HG02610 (cell line): Measurements from ENCODE around the gene HDAC4.

ENCODE experiments used
- ATAC-seq: cut with Tn5 transposase; IDR thresholded peaks from one replicate; pipeline ENCODE4 v1.9.1; 2021; ENCODE audit warnings: mild to moderate bottlenecking, moderate library complexity; ENCODE audit not compliant: unreplicated experiment

The HDAC4 gene

GRCh38 chr2:239429473-239430350, 28.9 kb upstream of the HDAC4 start:
- no peak for ATAC-seq

DNA sequence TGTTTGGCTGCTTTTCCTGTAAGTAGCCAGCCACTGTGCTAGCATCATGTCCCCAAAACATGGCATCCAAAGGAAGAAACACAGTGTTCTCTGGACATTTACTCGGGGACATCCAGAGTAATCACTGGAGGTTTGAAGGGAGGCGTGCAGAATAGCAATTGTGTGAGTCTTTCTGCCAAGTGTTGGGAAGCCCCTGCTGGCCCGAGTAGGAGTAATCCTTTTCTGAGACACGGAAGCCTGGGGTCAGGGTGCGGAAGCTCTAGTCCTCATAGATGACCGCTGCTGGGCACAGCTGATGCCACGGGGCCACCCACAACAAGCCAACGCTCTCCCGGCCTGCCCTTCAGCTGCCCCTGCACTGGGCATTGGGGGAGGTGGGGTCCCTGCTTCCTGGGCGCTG, 24.8 kb upstream of the HDAC4 start:
- no peak for ATAC-seq

DNA sequence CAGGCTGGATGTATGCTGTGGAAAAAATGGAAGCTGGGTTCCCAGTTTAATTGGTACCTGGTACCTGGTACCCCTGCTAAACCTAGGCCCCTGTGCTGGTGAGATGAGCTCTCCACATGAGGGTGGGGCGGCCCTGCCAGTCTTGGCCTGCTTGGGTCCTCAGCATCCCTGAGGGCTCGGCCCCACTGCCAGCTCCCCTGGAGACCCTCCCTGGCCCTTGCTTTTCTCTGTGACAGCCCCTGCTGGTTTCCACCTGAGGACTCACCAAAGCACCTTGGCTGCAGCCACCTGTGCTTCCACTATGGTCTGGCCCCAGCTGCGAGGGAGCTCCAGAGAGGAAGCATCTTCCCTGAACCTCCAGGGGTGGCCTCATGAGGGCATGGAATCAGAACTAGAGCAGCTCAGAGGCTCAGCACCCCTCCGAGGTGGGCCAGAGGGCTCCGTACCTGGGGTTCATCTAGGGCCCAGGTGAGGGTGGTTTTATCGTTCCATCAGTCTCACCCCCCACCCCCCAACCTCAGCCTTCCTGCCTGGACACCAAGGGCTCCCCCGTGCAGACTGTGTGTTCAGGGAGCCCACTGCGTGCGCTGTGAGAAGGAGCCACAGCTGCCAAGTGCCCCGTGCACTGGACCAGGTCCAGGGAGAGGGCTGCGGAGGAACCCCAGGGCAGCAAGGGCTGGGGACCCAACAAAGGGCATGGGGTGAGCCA, 23.7 kb upstream of the HDAC4 start:
- ATAC-seq: no peak

DNA sequence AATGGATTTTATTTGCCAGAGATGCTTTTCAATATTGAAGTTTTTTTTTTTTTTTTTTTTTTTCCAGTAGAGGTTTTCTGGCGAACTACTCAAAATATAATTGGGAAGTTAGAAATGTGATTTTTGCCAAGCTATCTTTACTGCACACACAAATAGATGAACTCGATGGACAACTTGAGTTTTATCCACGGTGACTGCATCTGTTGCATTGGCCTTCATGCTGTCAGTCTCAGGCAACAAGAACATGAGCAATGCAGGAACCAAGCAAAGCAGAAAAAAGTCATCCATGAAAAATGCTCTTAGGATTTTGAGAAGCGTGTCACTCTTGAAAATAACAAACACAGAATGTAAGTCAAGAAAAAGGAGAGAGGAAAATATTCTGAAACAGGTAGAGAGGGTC, 22.7 kb upstream of the HDAC4 start:
- ATAC-seq: no peak

DNA sequence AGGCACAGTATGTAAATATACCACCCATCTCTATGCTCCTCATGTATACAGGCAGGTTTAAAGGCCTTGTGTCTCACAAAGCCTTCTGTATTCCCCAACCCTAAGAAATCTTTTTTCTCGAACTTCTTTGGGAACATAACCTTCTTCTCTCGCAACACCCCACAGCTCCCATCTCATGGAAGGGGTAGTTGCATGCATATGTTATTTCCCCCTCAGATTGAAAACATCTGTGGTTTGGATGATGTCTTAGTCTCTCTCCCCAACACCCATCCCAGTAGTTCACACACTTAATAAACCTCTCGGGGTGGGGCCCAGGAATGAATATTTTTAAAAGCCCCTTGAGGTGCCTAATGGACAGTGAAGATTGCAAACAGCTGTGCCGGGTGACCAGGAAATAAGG, 21.0 kb upstream of the HDAC4 start:
- no peak for ATAC-seq

DNA sequence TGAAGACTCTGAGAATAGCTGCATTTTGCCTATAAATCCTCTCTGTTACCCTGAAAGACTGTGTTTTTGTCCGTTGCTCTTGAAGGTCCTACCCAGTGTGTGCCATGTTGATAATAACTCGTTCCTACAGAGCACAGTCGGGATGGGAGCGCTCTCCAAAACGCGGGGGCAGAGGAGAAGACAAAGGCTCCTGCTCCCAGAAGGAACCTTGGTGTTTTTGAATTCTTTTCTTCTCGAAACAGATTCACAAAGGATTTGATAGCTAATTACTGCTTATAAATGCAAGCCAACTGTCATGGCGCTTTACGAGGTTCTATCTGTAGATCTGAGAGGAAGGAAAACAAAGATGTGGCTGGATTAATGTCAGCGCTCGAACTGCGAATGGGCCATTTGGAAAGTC, 19.3 kb upstream of the HDAC4 start:
- ATAC-seq: no peak

DNA sequence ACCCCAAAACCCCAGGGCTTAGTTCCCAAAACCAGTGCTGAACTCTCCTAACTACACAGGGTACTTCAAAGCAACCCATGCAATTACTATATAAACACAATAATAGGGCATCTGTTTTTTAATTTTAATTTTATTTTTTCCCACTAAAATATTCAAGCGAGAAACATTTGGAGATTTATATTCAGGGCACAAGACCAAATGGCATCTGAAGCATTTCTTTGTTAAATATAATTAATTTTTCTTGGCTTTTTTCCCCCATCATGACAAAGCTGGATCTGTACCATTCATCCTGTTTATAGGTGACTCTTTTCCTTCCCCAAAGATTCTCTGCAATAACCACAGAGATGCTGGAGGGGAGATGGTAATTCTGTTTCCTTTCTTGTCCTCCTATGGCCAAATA, 18.1 kb upstream of the HDAC4 start:
- ATAC-seq: no peak

DNA sequence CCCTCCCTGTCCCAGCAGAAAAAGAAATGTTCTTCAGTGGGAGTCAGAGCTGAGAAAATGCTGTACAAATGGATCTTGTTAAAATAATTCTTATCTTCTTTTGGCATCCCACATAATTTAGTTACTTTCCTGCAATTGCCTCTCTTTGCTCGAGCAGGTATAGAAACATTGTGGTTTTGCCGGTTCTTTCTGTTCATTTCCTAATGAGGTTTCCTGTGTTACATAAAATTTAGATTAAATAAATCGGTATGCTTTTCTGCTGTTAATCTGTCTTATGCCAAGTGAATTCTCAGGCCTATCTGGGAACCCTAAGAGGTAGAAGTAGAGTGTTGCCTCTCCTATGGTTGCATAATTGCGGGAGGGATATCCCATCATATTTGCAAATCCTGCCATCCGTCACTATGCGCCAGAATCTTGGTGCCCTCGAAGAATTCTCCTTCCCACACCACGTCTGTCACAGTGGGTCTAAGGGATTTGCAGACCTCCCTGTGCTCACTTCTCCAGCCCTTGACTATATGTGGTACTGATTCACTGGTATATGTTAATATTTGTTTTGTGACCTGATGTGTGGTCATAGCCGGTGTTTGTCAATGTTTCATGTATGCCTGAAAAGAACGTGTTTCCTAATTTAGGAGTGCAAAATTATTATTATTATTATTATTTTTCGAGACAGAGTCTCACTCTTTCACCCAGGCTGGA, 12.2 kb upstream of the HDAC4 start:
- ATAC-seq: no peak

GRCh38 chr2:239411549-239412319, 10.9 kb upstream of the HDAC4 start:
- ATAC-seq: no peak

DNA sequence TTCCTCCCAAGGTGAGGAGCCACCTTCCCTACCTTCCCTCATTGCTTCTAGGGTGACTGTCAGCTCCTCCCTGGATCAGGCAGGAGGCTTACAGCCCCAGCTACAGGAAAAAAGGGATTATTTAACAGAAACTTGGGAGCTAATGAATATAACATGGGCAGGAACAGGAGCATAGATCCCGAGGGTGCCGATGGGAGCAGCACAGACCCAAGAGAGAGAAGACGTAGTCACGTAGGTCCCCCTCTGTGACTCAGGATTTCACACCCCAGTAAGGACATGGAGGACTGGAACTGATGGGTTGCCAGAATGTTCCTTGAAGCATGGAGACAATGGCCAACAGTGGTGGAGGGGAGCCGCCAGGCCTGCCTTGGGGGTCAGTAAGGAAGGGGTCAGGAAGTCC, 10.3 kb upstream of the HDAC4 start:
- ATAC-seq: no peak

DNA sequence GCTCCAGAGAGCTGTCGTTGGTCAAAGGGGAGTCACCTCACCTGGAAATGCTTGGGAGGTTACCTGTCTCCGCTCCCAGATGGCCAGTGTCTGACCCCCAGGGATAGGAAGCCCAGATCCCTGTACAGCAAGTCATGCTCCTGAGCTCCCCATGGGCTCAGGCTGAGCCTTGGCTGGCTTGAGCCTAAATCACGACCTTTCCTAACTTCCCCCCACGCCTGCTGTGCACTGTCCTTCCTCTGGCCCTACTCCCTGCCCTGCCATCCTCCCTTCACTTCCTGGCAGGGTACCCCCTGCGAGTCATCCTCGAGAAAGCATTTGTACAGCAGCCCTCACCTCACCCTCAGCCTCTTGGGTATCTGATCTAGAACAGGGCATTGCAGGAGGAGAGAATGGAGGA, 9.2 kb upstream of the HDAC4 start:
- ATAC-seq: no peak

DNA sequence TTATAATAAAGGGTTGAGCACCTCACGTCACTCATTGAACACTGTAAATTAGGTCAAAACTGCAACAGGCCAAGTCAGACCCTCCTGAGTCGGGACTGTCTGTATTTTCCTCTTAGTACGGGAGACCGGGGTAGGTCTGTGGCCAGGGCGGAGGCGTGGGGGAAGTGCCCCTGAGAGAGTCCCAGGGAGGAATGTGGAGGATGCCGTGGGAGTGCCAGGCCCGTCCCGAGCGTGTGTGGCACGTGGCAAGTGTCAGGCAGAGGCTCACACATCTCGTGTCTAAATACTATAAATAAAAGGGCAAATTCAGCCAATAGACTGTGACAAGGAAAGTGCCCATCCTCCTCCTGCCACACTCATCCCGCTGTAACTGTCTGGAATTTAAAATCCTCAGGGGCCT, 6.3 kb upstream of the HDAC4 start:
- no peak for ATAC-seq

GRCh38 chr2:239406316-239406995, 5.6 kb upstream of the HDAC4 start:
- ATAC-seq: no peak

GRCh38 chr2:239405071-239405470, 4.3 kb upstream of the HDAC4 start:
- ATAC-seq: no peak

GRCh38 chr2:239402666-239403065, 1.8 kb upstream of the HDAC4 start:
- no peak for ATAC-seq

- ATAC-seq: peak; percentile 2
These were observed 1.0 kb upstream of the HDAC4 start for GRCh38 chr2:239401881-239402233.

DNA sequence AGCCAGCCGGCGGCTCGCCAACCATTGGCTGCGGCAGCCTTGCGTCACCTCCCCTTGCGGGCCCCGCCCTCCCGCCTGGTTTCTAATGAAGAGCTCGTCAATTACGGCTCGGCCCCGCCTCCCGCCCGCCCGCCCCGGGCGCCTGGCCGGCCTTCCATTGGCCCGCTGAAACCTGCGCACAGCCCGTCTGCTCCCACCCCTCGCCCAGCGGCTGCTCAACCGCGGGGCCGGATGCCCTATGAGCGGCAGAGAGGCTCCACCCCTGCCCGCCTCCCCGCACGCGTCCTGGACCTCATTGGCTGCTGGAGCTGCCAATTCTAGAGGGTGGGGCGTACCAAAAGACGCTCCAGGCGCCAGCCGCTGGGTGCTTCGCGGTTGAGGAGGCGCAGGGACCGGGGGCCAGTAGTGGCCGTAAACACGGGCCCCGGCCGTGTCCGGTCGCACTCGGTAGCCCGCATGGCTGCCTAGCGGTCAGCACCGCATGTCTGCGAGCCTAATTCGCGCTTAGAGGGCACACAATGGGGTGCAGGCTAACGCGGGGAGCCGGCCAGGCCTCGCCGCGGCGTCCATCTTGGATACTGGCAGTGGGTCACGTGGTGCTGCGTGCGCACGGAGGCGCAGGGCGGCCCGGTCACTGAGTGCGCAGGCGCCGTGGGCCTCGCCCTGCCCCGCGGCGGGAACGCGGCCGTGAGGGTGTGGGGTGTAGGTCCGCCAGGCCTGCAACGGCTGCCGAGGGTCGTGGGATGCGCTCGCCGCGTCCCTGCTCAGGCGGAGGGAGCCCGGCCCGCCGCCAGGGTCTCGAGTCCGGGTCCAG, 454 bp upstream of the HDAC4 start:
- ATAC-seq: peak; percentile 92

- no peak for ATAC-seq
These were observed 762 bp downstream of the HDAC4 start for GRCh38 chr2:239399921-239400595.

GRCh38 chr2:239399433-239399920, 1.3 kb downstream of the HDAC4 start:
- ATAC-seq: no peak
